HG03064 (cell line): ENCODE data around the gene PPP1R36.
"Not testable (repeated sequence)": the region's sequence is repeated elsewhere in the genome, so short reads cannot be mapped to it uniquely, and the experiment has no call there.

Experiments
- ATAC-seq: cut with Tn5 transposase; IDR thresholded peaks from one replicate; pipeline ENCODE4 v1.9.1; 2021; ENCODE audit warnings: low read depth; ENCODE audit not compliant: unreplicated experiment

The PPP1R36 gene

GRCh38 chr14:64610049-64610746 lies 60.4 kb downstream of the PPP1R36 start:
- ATAC-seq: no peak

GRCh38 chr14:64611358-64612020 lies 61.7 kb downstream of the PPP1R36 start:
- ATAC-seq: no peak

GRCh38 chr14:64612021-64612380 lies 62.2 kb downstream of the PPP1R36 start:
- no peak for ATAC-seq

- no peak for ATAC-seq
Measured at GRCh38 chr14:64612971-64613666, 63.4 kb downstream of the PPP1R36 start.

- ATAC-seq: no peak
Measured at GRCh38 chr14:64614166-64614565, 64.4 kb downstream of the PPP1R36 start.

- no peak for ATAC-seq
Measured at GRCh38 chr14:64614805-64615391, 65.1 kb downstream of the PPP1R36 start.

- not testable (repeated sequence) for ATAC-seq
Measured at GRCh38 chr14:64617872-64618408, 68.2 kb downstream of the PPP1R36 start.

GRCh38 chr14:64620910-64621309 lies 71.1 kb downstream of the PPP1R36 start:
- no peak for ATAC-seq

- ATAC-seq: no peak
Measured at GRCh38 chr14:64623554-64624165, 73.9 kb downstream of the PPP1R36 start.

GRCh38 chr14:64625386-64626232 lies 75.8 kb downstream of the PPP1R36 start:
- no peak for ATAC-seq

- no peak for ATAC-seq
Measured at GRCh38 chr14:64628940-64629408, 79.2 kb downstream of the PPP1R36 start.

- no peak for ATAC-seq
Measured at GRCh38 chr14:64630778-64631177, 81.0 kb downstream of the PPP1R36 start.

GRCh38 chr14:64631222-64631621 lies 81.5 kb downstream of the PPP1R36 start:
- not testable (repeated sequence) for ATAC-seq

GRCh38 chr14:64632056-64632455 lies 82.3 kb downstream of the PPP1R36 start:
- ATAC-seq: no peak

GRCh38 chr14:64634558-64634957 lies 84.8 kb downstream of the PPP1R36 start:
- no peak for ATAC-seq

- ATAC-seq: no peak
Measured at GRCh38 chr14:64636208-64636979, 86.6 kb downstream of the PPP1R36 start.

GRCh38 chr14:64636980-64637429 lies 87.2 kb downstream of the PPP1R36 start:
- ATAC-seq: no peak

GRCh38 chr14:64637735-64638473 lies 88.1 kb downstream of the PPP1R36 start:
- ATAC-seq: no peak
